GM21526 (cell line): ENCODE data around the gene LCMT1.
"Not testable (repeated sequence)": the region's sequence is repeated elsewhere in the genome, so short reads cannot be mapped to it uniquely, and the experiment has no call there.

ENCODE experiments used
- ATAC-seq: cut with Tn5 transposase; IDR thresholded peaks from one replicate; pipeline ENCODE4 v1.9.1; 2021; ENCODE audit warnings: moderate library complexity; ENCODE audit not compliant: unreplicated experiment, low FRiP score

Gene LCMT1

GRCh38 chr16:25181236-25181635 is 69.7 kb downstream of the LCMT1 start:
- not testable (repeated sequence) for ATAC-seq

GRCh38 chr16:25184771-25185170 is 73.2 kb downstream of the LCMT1 start:
- no peak for ATAC-seq

GRCh38 chr16:25187491-25187795 is 75.9 kb downstream of the LCMT1 start:
- no peak for ATAC-seq

GRCh38 chr16:25189305-25189704 is 77.8 kb downstream of the LCMT1 start:
- no peak for ATAC-seq

GRCh38 chr16:25192096-25192495 is 80.6 kb downstream of the LCMT1 start:
- ATAC-seq = no peak

- no peak for ATAC-seq
Observed at GRCh38 chr16:25194273-25194878, 82.8 kb downstream of the LCMT1 start.

- ATAC-seq = no peak
Observed at GRCh38 chr16:25198021-25198420, 86.5 kb downstream of the LCMT1 start.

- no peak for ATAC-seq
Observed at GRCh38 chr16:25199457-25199856, 87.9 kb downstream of the LCMT1 start.

- no peak for ATAC-seq
Observed at GRCh38 chr16:25210758-25211157, 99.2 kb downstream of the LCMT1 start.

- no peak for ATAC-seq
Observed at GRCh38 chr16:25212636-25213035, 101.1 kb downstream of the LCMT1 start.

- no peak for ATAC-seq
Observed at GRCh38 chr16:25213709-25214397, 102.3 kb downstream of the LCMT1 start.

- ATAC-seq = no peak
Observed at GRCh38 chr16:25217112-25217511, 105.6 kb downstream of the LCMT1 start.

GRCh38 chr16:25217921-25218320 is 106.4 kb downstream of the LCMT1 start:
- no peak for ATAC-seq

GRCh38 chr16:25219070-25219737 is 107.7 kb downstream of the LCMT1 start:
- ATAC-seq = no peak

GRCh38 chr16:25222959-25223358 is 111.4 kb downstream of the LCMT1 start:
- ATAC-seq = no peak

- no peak for ATAC-seq
Observed at GRCh38 chr16:25223964-25224363, 112.4 kb downstream of the LCMT1 start.

- ATAC-seq = no peak
Observed at GRCh38 chr16:25224731-25225319, 113.3 kb downstream of the LCMT1 start.
